HEK293 (cell line): Measurements from ENCODE around the gene HIP1.

ENCODE experiments used
- KLF10 ChIP-seq: fragments of 450-650 bp; IDR thresholded peaks from 2 replicates; pipeline ENCODE4 v1.5.1; 2018; ENCODE audit warnings: missing biosample characterization, mild to moderate bottlenecking, missing genetic modification characterization
- KLF16 ChIP-seq: fragments of 450-650 bp; formaldehyde crosslinking; IDR thresholded peaks from 2 replicates; pipeline ENCODE4 v1.5.1; 2017; ENCODE audit warnings: missing biosample characterization, missing genetic modification characterization
- KLF7 ChIP-seq: fragments of 450-650 bp; formaldehyde crosslinking; IDR thresholded peaks from 2 replicates; pipeline ENCODE4 v1.5.1; 2016; ENCODE audit warnings: missing biosample characterization, missing genetic modification characterization, borderline replicate concordance
- PRDM2 ChIP-seq: fragments of 450-650 bp; formaldehyde crosslinking; IDR thresholded peaks from 2 replicates; pipeline ENCODE4 v1.5.1; 2016; ENCODE audit warnings: missing biosample characterization, missing genetic modification characterization, borderline replicate concordance
- TSHZ1 ChIP-seq: fragments of 450-650 bp; formaldehyde crosslinking; IDR thresholded peaks from 2 replicates; pipeline ENCODE4 v1.5.1; 2016; ENCODE audit warnings: missing biosample characterization, missing genetic modification characterization, borderline replicate concordance
- YY2 ChIP-seq: fragments of 450-650 bp; formaldehyde crosslinking; IDR thresholded peaks from 2 replicates; pipeline ENCODE4 v1.5.1; 2016; ENCODE audit warnings: missing biosample characterization, missing genetic modification characterization
- ZBTB17 ChIP-seq: fragments of 450-650 bp; formaldehyde crosslinking; IDR thresholded peaks from 2 replicates; pipeline ENCODE4 v1.5.1; 2016; ENCODE audit warnings: missing biosample characterization, missing genetic modification characterization
- ZBTB44 ChIP-seq: fragments of 450-650 bp; IDR thresholded peaks from 2 replicates; pipeline ENCODE4 v1.5.1; 2018; ENCODE audit warnings: missing biosample characterization, mild to moderate bottlenecking, missing genetic modification characterization
- ZBTB6 ChIP-seq: fragments of 450-650 bp; formaldehyde crosslinking; IDR thresholded peaks from 2 replicates; pipeline ENCODE4 v1.5.1; 2017; ENCODE audit warnings: missing biosample characterization, missing genetic modification characterization
- ZNF2 ChIP-seq: fragments of 450-650 bp; formaldehyde crosslinking; IDR thresholded peaks from 2 replicates; pipeline ENCODE4 v1.5.1; 2016; ENCODE audit warnings: missing biosample characterization, missing genetic modification characterization
- ZNF211 ChIP-seq: fragments of 450-650 bp; formaldehyde crosslinking; IDR thresholded peaks from 2 replicates; pipeline ENCODE4 v1.5.1; 2016; ENCODE audit warnings: low read depth, missing biosample characterization, missing genetic modification characterization
- ZNF214 ChIP-seq: fragments of 450-650 bp; formaldehyde crosslinking; IDR thresholded peaks from 2 replicates; pipeline ENCODE4 v1.5.1; 2017; ENCODE audit warnings: missing biosample characterization, mild to moderate bottlenecking, missing genetic modification characterization, borderline replicate concordance
- ZNF26 ChIP-seq: fragments of 450-650 bp; formaldehyde crosslinking; IDR thresholded peaks from 2 replicates; pipeline ENCODE4 v1.5.1; 2016; ENCODE audit warnings: missing biosample characterization, missing genetic modification characterization
- ZNF266 ChIP-seq: fragments of 450-650 bp; formaldehyde crosslinking; IDR thresholded peaks from 2 replicates; pipeline ENCODE4 v1.5.1; 2016; ENCODE audit warnings: missing biosample characterization, missing genetic modification characterization, low read depth
- ZNF354C ChIP-seq: fragments of 450-650 bp; formaldehyde crosslinking; IDR thresholded peaks from 2 replicates; pipeline ENCODE4 v1.5.1; 2016; ENCODE audit warnings: missing biosample characterization, missing genetic modification characterization, low read depth, borderline replicate concordance
- ZNF366 ChIP-seq: fragments of 450-650 bp; formaldehyde crosslinking; conservative IDR thresholded peaks from 2 replicates; pipeline ENCODE4 v1.5.1; 2016; ENCODE audit warnings: missing biosample characterization, missing genetic modification characterization
- ZNF37A ChIP-seq: fragments of 450-650 bp; IDR thresholded peaks from 2 replicates; pipeline ENCODE4 v1.5.1; 2018; ENCODE audit warnings: missing biosample characterization, missing genetic modification characterization
- ZNF394 ChIP-seq: fragments of 450-650 bp; formaldehyde crosslinking; IDR thresholded peaks from 2 replicates; pipeline ENCODE4 v1.5.1; 2016; ENCODE audit warnings: missing biosample characterization, missing genetic modification characterization, mild to moderate bottlenecking, moderate library complexity, borderline replicate concordance
- ZNF529 ChIP-seq: fragments of 450-650 bp; formaldehyde crosslinking; IDR thresholded peaks from 2 replicates; pipeline ENCODE4 v1.5.1; 2017; ENCODE audit warnings: missing genetic modification characterization, missing biosample characterization; ENCODE audit not compliant: insufficient replicate concordance
- ZNF549 ChIP-seq: fragments of 450-650 bp; IDR thresholded peaks from 2 replicates; pipeline ENCODE4 v1.5.1; 2018; ENCODE audit warnings: missing biosample characterization, missing genetic modification characterization, mild to moderate bottlenecking, inconsistent platforms, moderate library complexity
- ZNF560 ChIP-seq: fragments of 450-650 bp; formaldehyde crosslinking; IDR thresholded peaks from 2 replicates; pipeline ENCODE4 v1.5.1; 2017; ENCODE audit warnings: missing biosample characterization, missing genetic modification characterization, borderline replicate concordance
- ZNF561 ChIP-seq: fragments of 450-650 bp; IDR thresholded peaks from 2 replicates; pipeline ENCODE4 v1.5.1; 2018; ENCODE audit warnings: missing biosample characterization, missing genetic modification characterization, borderline replicate concordance
- ZNF747 ChIP-seq: fragments of 450-650 bp; formaldehyde crosslinking; IDR thresholded peaks from 2 replicates; pipeline ENCODE4 v1.5.1; 2016; ENCODE audit warnings: missing biosample characterization, missing genetic modification characterization
- ZSCAN30 ChIP-seq: fragments of 450-650 bp; IDR thresholded peaks from 2 replicates; pipeline ENCODE4 v1.5.1; 2018; ENCODE audit warnings: missing biosample characterization, mild to moderate bottlenecking, missing genetic modification characterization, moderate library complexity
- ZXDB ChIP-seq: fragments of 450-650 bp; formaldehyde crosslinking; IDR thresholded peaks from 2 replicates; pipeline ENCODE4 v1.5.1; 2016; ENCODE audit warnings: missing biosample characterization, missing genetic modification characterization

HIP1 gene

GRCh38 chr7:75639071-75639885, 99.5 kb downstream of the HIP1 start (continued):
- no peak for TF ChIP-seq ZNF561
- TF ChIP-seq ZBTB17 (tag by site-specific recombination): peak; percentile 95
- TF ChIP-seq ZNF37A: no peak
- TF ChIP-seq ZNF529 (tag by site-specific recombination): no peak
- TF ChIP-seq ZNF560 (tag by site-specific recombination): no peak
- TF ChIP-seq ZNF214 (tag by site-specific recombination): no peak
- peak; percentile 75 for TF ChIP-seq ZNF2 (tag by site-specific recombination)
- TF ChIP-seq ZSCAN30 (tag by site-specific recombination): no peak
- TF ChIP-seq ZNF366 (tag by site-specific recombination): no peak; the same call in 1 of the 2 replicates
- TF ChIP-seq KLF7 (tag by site-specific recombination): peak; percentile 71; the same call in 1 of the 2 replicates
- no peak for TF ChIP-seq PRDM2 (tag by site-specific recombination)
- TF ChIP-seq KLF16: peak; percentile 86
- 0 out of 2 replicates have a peak, but pooled peaks have one; percentile 36 for TF ChIP-seq KLF10 (tag by site-specific recombination)
- TF ChIP-seq ZBTB6 (tag by site-specific recombination): no peak
- TF ChIP-seq ZXDB: peak; percentile 77
- TF ChIP-seq ZNF354C (tag by site-specific recombination): no peak
- no peak for TF ChIP-seq ZNF747 (tag by site-specific recombination)
- TF ChIP-seq ZBTB44: no peak
- TF ChIP-seq TSHZ1 (tag by site-specific recombination): peak; percentile 72
- TF ChIP-seq ZNF211 (tag by site-specific recombination): no peak
- TF ChIP-seq ZNF26 (tag by site-specific recombination): no peak
- no peak for TF ChIP-seq ZNF549 (tag by site-specific recombination)
- 0 out of 2 replicates have a peak, but pooled peaks have one; percentile 24 for TF ChIP-seq YY2 (tag by site-specific recombination)
- TF ChIP-seq ZNF394 (tag by site-specific recombination): no peak; the same call in 1 of the 2 replicates
- TF ChIP-seq ZNF266 (tag by site-specific recombination): no peak
